HG02571 (cell line): ENCODE data around the gene DKC1.
"Not testable (repeated sequence)": the region's sequence is repeated elsewhere in the genome, so short reads cannot be mapped to it uniquely, and the experiment has no call there.

ENCODE experiments used
- ATAC-seq: cut with Tn5 transposase; IDR thresholded peaks from one replicate; pipeline ENCODE4 v1.9.1; 2021; ENCODE audit warnings: mild to moderate bottlenecking, moderate library complexity; ENCODE audit not compliant: unreplicated experiment

Gene DKC1

GRCh38 chrX:154785716-154786115 lies 23.1 kb downstream of the DKC1 start:
- ATAC-seq, result no peak

DNA sequence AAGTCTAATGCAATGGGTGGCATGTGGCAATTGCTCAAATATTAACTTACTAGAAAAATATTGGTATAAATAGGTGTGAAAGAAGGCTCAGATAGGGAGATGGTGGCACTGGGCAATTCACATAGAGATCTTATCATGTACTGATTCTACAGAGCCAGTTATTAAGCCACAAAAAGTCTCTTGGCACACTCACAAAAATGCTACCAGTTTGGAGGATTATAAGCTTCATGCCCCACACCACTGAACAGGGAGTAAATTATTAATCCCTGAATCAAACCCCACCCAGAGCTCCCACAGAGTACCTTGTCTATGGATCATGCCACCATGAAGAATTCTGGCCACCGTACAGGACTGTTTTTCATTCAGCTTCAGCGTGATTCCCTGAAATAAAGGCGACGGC lies 28.8 kb downstream of the DKC1 start:
- ATAC-seq, result no peak

DNA sequence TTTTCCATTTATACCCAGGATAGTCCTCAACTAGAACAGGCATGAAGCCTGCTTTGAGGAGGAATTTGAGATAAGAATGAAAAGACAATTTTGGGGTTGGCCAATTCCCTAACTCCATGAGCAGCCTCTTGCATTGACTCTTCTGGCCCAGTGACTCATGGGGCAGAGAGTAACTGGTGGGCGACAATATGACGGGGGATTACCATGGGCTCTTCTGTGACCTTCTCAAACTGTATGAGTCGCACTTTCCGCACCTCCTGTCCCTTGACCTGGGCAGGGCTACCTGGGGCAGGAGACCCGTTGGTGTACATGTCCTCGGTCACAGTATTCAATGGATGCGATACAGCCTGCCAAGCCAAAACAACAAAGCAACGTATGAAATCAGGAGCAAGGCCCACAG lies 29.3 kb downstream of the DKC1 start:
- ATAC-seq, result no peak

DNA sequence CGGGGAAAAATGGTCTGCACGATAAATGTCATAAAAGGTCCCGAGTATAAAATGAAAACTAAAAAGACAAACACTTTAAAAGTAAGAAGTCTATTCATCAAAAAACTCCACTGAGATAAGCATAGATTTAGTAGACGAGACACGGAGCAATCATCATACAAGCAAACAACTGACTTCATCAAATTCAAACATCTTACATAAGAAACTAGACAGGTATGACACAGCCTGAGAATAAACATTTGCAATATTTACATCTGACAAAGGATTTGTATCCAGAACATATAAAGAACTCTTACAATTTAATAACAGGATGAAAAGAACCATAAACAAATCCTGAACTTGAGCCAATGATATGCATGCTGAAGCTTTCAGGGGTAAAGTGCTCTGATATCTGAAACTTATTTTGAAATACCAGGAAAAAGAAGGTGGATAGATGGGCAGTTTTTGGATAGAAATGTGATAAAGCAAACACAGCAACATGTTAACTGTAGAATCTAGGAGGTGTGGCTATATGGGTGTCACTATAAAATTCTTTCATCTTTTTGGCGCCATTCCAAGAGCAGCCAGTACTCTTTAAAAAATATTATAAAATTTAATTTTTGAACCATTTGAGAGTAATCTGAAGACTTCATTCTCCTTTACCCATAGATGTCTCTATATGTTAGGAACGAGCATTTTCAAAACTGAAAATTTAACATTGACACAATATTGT lies 30.6 kb downstream of the DKC1 start:
- ATAC-seq, result no peak

- no peak for ATAC-seq
Measured at GRCh38 chrX:154795016-154795415, 32.4 kb downstream of the DKC1 start.

DNA sequence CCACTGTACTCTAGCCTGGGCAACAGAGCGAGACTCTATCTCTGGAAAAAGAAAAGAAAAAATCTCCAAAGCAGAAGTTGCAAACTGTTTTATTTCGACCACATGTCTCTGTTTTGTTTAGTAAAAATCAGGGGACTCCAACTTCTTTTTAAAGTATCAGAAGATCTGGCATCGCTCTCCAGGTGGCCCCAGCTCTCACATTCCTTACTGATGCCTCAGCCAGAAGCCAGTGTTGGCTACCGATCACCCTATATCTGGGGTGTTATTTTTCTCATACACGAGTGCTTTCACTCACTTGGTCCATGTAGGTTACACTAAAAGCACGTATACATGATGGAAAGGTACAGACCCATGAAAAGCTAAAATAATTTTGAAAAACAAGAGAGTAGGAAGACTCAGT lies 34.3 kb downstream of the DKC1 start:
- ATAC-seq, result no peak

GRCh38 chrX:154799556-154800348 lies 37.1 kb downstream of the DKC1 start:
- ATAC-seq, result no peak

- no peak for ATAC-seq
Measured at GRCh38 chrX:154800478-154801210, 38.0 kb downstream of the DKC1 start.

- ATAC-seq, result no peak
Measured at GRCh38 chrX:154802947-154803346, 40.3 kb downstream of the DKC1 start.

GRCh38 chrX:154804261-154804956 lies 41.7 kb downstream of the DKC1 start:
- ATAC-seq, result no peak

DNA sequence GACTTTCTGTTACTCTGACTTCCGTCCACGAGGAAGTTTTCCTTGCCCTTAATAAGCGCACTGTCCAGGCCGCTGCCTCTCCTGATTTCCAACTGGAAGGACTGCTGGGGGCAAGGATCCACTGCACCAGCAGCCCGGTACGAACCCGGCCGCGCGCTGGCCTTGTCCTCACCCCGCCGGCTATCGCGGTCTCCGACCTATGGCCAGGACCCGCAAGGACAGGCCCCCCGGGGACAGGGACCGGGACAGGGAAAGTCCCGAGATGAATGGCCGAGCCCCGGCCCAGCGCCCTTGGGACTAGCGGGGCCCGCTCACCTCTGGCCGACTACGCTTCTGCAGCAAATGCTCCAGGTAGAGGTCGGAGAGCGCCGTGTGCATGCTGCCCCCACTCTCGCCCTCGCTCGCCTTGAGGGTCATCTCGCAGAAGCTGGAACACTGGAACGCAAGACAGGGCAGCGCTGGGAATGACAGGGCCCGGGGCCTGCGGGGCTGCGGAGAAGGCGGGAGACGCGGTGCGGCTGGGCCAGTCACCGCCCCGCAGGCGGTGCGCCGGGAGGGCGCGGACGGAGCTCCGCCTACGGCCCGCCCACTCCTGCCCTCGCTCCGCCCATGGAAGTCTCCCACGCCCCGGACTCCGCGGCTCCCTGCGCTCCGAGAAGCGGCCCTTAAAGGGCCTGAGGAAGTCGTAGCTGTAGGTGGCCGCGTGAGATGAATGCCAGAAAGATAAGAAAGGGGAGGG lies 42.5 kb downstream of the DKC1 start, which contains the start of gene MPP1:
Gene MPP1 (minus strand): TSS at position 529 of the 739 bp plus-strand sequence. CDS start 112 bp downstream, at position 417.
- ATAC-seq, result peak; percentile 95

- ATAC-seq, result no peak
Measured at GRCh38 chrX:154805696-154806091, 43.0 kb downstream of the DKC1 start.

DNA sequence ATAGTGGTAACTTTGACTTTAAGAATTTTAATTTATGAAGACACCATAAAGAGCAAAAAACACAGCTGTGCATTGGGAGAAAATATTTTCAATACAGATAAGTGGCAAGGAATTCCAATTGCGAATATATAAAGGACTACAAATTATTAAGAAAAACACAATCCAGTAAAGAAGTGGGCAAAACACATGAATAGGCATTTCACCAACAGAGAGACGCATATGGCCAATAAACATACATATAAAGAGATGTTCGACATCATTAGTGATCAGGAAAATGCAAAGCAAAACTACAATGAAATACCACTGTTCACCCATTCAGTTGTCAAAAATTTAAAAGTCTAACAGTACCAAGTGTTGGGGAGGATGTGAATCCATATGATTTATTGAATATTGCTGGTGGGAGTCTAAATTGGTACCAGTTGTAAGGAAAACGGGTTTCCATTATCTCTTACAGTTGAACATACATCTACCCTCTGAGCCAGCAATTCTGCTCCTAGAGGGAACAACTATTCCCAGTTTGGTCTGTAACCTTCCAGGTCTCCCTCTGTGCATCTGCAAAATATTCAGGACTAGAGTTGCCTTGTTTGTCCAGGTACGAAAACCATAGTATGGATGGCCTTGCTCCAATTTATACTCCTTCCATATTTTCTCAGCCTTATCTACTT lies 44.3 kb downstream of the DKC1 start:
- no peak for ATAC-seq

DNA sequence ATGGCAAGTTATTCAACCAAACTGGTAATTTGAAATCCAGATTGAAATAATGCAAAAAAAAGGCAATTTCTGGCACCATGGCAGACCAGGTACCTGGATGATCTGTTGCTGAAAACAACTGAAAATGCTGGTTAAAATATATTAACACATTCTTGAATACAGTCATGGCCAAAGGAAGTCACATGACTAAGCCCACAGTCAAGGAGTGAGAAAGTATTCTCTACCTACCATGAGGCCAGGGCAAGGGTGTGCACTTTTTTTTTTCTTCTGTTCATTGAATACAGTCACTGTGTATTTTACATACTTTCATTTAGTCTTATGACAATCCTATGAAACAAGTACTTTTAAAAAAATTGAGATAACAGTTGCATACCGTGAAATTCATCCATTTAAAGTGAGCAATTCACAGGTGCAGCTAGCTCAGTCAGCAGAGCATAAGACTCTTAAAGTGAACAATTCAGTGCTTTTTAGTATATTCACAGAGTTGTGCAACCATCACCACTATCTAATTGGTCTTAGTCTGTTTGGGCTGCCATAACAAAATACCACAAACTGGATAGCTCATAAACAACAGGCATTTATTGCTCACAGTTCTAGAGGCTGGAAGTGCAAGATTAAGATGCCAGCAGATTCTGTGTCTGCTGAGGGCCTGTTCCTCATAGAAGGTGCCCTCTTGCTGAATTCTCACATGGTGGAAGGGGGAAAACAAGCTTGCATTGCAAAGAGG lies 47.4 kb downstream of the DKC1 start:
- no peak for ATAC-seq

GRCh38 chrX:154812341-154813101 lies 49.9 kb downstream of the DKC1 start:
- ATAC-seq, result no peak

- ATAC-seq, result no peak
Measured at GRCh38 chrX:154813801-154814200, 51.1 kb downstream of the DKC1 start.

GRCh38 chrX:154815274-154815818 lies 52.7 kb downstream of the DKC1 start:
- ATAC-seq, result no peak

- not testable (repeated sequence) for ATAC-seq
Measured at GRCh38 chrX:154816326-154816898, 53.7 kb downstream of the DKC1 start.
